ENCODE data around the gene ELMO1.

- TF ChIP-seq CTCF (IDR thresholded peaks at IDR 0.05) (no peak), ZFX (IDR thresholded peaks at IDR 0.05; ENCODE audit: borderline replicate concordance) (no peak)
These were observed 33.8 kb upstream of the ELMO1 start for GRCh38 chr7:37482505-37482904.

All from 22Rv1 (cell line).